Stimulated activated CD4-positive, alpha-beta T cell treated with anti-CD3 and anti-CD28 coated beads, Interleukin-4, amount 100 ng/mL, for 1 hour (primary cell): ENCODE measurements around the gene NES.

Experiments used
- DNase-seq: peaks from one replicate; pipeline ENCODE4 v3.0.0-alpha.2; 2020

NES gene

GRCh38 chr1:156681196-156681960 lies 4.2 kb upstream of the NES start:
- DNase-seq: no peak

- no peak for DNase-seq
Observed at GRCh38 chr1:156680056-156680455, 2.8 kb upstream of the NES start.

- DNase-seq: no peak
Observed at GRCh38 chr1:156677616-156678596, 699 bp upstream of the NES start.

GRCh38 chr1:156676114-156676819 lies 940 bp downstream of the NES start:
- DNase-seq: no peak

- DNase-seq: no peak
Observed at GRCh38 chr1:156675210-156676113, 1.7 kb downstream of the NES start.

GRCh38 chr1:156673387-156674121 lies 3.7 kb downstream of the NES start:
- no peak for DNase-seq

- no peak for DNase-seq
Observed at GRCh38 chr1:156671804-156672203, 5.4 kb downstream of the NES start.

- no peak for DNase-seq
Observed at GRCh38 chr1:156670791-156671190, 6.4 kb downstream of the NES start.

GRCh38 chr1:156670359-156670758 lies 6.8 kb downstream of the NES start:
- no peak for DNase-seq

- no peak for DNase-seq
Observed at GRCh38 chr1:156669794-156670193, 7.4 kb downstream of the NES start.

GRCh38 chr1:156668801-156669637 lies 8.2 kb downstream of the NES start:
- DNase-seq: no peak

GRCh38 chr1:156667968-156668709 lies 9.1 kb downstream of the NES start:
- no peak for DNase-seq

GRCh38 chr1:156667610-156667967 lies 9.6 kb downstream of the NES start:
- DNase-seq: no peak

GRCh38 chr1:156666862-156667609 lies 10.2 kb downstream of the NES start:
- no peak for DNase-seq

GRCh38 chr1:156665539-156665938 lies 11.7 kb downstream of the NES start:
- no peak for DNase-seq

GRCh38 chr1:156664767-156665411 lies 12.3 kb downstream of the NES start:
- DNase-seq: no peak

- DNase-seq: no peak
Observed at GRCh38 chr1:156664046-156664766, 13.0 kb downstream of the NES start.

GRCh38 chr1:156663178-156663577 lies 14.0 kb downstream of the NES start:
- DNase-seq: no peak
